ENCODE results near the gene RBM5.

RBM5 gene

DNA sequence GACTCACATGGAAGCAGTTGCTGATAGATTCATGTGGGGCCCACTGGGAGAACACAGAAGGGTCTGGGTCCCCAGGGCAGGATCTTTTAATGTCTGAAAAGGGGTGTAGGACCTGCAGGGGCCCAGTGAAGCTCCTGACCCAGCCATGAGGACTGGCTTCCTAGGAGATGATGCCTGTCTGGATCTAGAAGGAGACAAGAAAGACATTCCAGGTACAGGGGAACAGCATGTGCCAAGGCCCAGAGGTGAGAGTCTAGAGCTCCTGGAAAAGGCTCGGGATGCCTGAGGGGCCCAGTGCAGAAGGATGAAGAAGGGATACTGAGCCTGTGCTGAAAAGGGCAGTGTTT, 61.7 kb downstream of the RBM5 start (continued):
- TF ChIP-seq PATZ1 (CRISPR knock-in tag; IDR thresholded peaks at IDR 0.05; ENCODE audit: borderline replicate concordance) (no peak), ZFP3 (CRISPR knock-in tag; IDR thresholded peaks at IDR 0.05) (no peak), ZC3H10 (CRISPR knock-in tag; IDR thresholded peaks at IDR 0.05) (no peak), RARB (CRISPR knock-in tag; IDR thresholded peaks at IDR 0.05) (no peak), PPARA (CRISPR knock-in tag; IDR thresholded peaks at IDR 0.05; ENCODE audit: borderline replicate concordance) (no peak), POU6F1 (CRISPR knock-in tag; IDR thresholded peaks at IDR 0.05; ENCODE audit: borderline replicate concordance, low read depth) (no peak), ZNF565 (CRISPR knock-in tag; conservative IDR thresholded peaks at IDR 0.05; ENCODE audit: low read depth) (no peak), ZNF70 (CRISPR knock-in tag; IDR thresholded peaks at IDR 0.05) (no peak)

DNA sequence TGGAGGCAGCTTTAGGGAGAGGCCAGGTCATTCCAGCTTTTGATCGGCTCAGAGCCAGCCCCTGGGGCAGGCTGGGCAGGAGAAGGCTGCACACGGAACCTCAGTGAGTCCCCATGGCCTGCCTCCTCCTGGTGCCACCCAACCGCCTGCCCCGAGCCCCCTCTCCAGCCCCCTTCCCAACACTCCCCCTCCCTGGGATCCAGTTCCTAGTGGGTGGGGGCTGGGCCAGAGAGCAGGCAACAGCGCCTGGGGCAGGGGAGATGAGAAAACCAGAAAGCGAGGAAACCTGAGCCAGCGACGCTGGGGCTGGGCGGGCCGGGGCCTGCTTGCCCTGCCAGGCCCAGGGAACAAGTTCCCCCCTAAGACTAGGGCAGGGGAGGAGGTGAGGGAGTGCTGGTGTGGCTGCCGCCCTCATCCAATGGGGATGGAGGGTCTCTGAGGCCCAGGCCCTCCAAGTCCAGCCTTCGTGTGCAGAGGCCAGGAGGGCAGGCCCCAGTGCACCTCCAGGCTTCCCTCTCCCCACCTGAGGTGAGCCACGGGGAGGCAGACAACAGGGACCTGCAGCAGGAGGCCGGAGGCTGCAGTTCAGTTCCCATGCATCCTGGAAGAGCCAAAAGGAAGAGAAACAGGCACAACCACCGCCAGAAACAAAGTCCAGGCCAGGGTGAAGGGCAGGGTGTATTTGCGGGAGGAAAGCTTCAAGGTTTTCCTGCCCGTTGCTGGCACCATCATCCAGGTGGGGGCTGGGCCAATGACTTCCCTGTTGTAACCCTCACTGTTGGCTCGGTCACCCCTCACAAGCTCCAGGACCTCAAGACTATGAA, 62.4 kb downstream of the RBM5 start:
- no peak for ATAC-seq
- TF ChIP-seq TOX (CRISPR knock-in tag; IDR thresholded peaks at IDR 0.05; ENCODE audit: borderline replicate concordance), result no peak
- TF ChIP-seq PATZ1 (CRISPR knock-in tag; IDR thresholded peaks at IDR 0.05; ENCODE audit: borderline replicate concordance), result no peak
- no peak for TF ChIP-seq ZFP3 (CRISPR knock-in tag; IDR thresholded peaks at IDR 0.05)
- no peak for TF ChIP-seq ZNF70 (CRISPR knock-in tag; IDR thresholded peaks at IDR 0.05)
- TF ChIP-seq CSDC2 (CRISPR knock-in tag; IDR thresholded peaks at IDR 0.05), result no peak
- TF ChIP-seq ZNF565 (CRISPR knock-in tag; conservative IDR thresholded peaks at IDR 0.05; ENCODE audit: low read depth), result no peak
- TF ChIP-seq ARNTL (CRISPR knock-in tag; IDR thresholded peaks at IDR 0.05; ENCODE audit: borderline replicate concordance, low read depth), result no peak
- TF ChIP-seq GLIS3 (CRISPR knock-in tag; IDR thresholded peaks at IDR 0.05), result no peak
- no peak for TF ChIP-seq OSR1 (CRISPR knock-in tag; IDR thresholded peaks at IDR 0.05)
- TF ChIP-seq ZC3H10 (CRISPR knock-in tag; IDR thresholded peaks at IDR 0.05), result no peak
- TF ChIP-seq, protein P1, sequence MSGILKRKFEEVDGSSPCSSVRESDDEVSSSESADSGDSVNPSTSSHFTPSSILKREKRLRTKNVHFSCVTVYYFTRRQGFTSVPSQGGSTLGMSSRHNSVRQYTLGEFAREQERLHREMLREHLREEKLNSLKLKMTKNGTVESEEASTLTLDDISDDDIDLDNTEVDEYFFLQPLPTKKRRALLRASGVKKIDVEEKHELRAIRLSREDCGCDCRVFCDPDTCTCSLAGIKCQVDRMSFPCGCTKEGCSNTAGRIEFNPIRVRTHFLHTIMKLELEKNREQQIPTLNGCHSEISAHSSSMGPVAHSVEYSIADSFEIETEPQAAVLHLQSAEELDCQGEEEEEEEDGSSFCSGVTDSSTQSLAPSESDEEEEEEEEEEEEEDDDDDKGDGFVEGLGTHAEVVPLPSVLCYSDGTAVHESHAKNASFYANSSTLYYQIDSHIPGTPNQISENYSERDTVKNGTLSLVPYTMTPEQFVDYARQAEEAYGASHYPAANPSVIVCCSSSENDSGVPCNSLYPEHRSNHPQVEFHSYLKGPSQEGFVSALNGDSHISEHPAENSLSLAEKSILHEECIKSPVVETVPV (CRISPR knock-in tag; IDR thresholded peaks at IDR 0.05), result no peak
- TF ChIP-seq BACH2 (CRISPR knock-in tag; IDR thresholded peaks at IDR 0.05; ENCODE audit: borderline replicate concordance), result no peak
- TF ChIP-seq, protein P2, sequence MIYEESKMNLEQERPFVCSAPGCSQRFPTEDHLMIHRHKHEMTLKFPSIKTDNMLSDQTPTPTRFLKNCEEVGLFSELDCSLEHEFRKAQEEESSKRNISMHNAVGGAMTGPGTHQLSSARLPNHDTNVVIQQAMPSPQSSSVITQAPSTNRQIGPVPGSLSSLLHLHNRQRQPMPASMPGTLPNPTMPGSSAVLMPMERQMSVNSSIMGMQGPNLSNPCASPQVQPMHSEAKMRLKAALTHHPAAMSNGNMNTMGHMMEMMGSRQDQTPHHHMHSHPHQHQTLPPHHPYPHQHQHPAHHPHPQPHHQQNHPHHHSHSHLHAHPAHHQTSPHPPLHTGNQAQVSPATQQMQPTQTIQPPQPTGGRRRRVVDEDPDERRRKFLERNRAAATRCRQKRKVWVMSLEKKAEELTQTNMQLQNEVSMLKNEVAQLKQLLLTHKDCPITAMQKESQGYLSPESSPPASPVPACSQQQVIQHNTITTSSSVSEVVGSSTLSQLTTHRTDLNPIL (CRISPR knock-in tag; IDR thresholded peaks at IDR 0.05; ENCODE audit: low read depth), result no peak
- no peak for TF ChIP-seq ZNF8 (CRISPR knock-in tag; IDR thresholded peaks at IDR 0.05)
- no peak for TF ChIP-seq ISL1 (CRISPR knock-in tag; IDR thresholded peaks at IDR 0.05)
- no peak for TF ChIP-seq POU6F1 (CRISPR knock-in tag; IDR thresholded peaks at IDR 0.05; ENCODE audit: borderline replicate concordance, low read depth)
- TF ChIP-seq TCF4 (CRISPR knock-in tag; IDR thresholded peaks at IDR 0.05; ENCODE audit: borderline replicate concordance), result no peak
- no peak for TF ChIP-seq RARB (CRISPR knock-in tag; IDR thresholded peaks at IDR 0.05)

Data from SK-N-SH treated with all-trans-retinoic acid at 6 μM for 48 hours (cell line).